HG03064 (cell line): ENCODE measurements around the gene MTHFD2L.
"Not testable (repeated sequence)": the region's sequence is repeated elsewhere in the genome, so short reads cannot be mapped to it uniquely, and the experiment has no call there.

Source experiments
- ATAC-seq: cut with Tn5 transposase; IDR thresholded peaks from one replicate; pipeline ENCODE4 v1.9.1; 2021; ENCODE audit warnings: low read depth; ENCODE audit not compliant: unreplicated experiment

The MTHFD2L gene

GRCh38 chr4:74328501-74328900, 170.6 kb downstream of the MTHFD2L start:
- ATAC-seq, result no peak

GRCh38 chr4:74329307-74329706, 171.4 kb downstream of the MTHFD2L start:
- no peak for ATAC-seq

DNA sequence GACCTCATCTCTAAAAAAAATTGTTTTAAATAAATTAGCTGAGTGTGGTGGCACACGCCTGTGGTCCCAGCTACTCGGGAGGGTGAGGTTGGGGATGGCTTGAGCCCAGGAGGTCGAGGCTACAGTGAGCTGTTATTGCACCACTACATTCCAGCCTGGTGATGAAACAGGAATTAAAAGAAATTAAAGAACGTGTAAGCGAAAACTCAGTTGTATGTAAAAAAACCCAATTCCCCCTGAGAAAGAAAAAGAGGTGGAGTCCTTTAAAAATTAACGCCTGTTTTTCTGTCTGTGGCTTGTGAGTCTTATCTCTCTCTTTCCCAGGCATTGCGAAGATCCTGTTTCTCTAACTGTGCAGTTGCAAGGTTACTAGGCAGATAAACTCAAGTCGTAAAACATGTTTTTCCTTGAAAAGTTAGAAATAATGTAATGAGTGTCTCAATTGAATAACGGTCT, 172.4 kb downstream of the MTHFD2L start:
- no peak for ATAC-seq

GRCh38 chr4:74331252-74331651, 173.3 kb downstream of the MTHFD2L start:
- ATAC-seq, result no peak

GRCh38 chr4:74331944-74332343, 174.0 kb downstream of the MTHFD2L start:
- ATAC-seq, result no peak

- no peak for ATAC-seq
Observed at GRCh38 chr4:74334636-74335035, 176.7 kb downstream of the MTHFD2L start.

GRCh38 chr4:74335341-74336021, 177.6 kb downstream of the MTHFD2L start:
- ATAC-seq, result peak; percentile 93

GRCh38 chr4:74338792-74339333, 180.9 kb downstream of the MTHFD2L start:
- ATAC-seq, result no peak

GRCh38 chr4:74339501-74339900, 181.6 kb downstream of the MTHFD2L start:
- no peak for ATAC-seq

GRCh38 chr4:74340421-74340820, 182.5 kb downstream of the MTHFD2L start:
- not testable (repeated sequence) for ATAC-seq

- no peak for ATAC-seq
Observed at GRCh38 chr4:74344031-74344430, 186.1 kb downstream of the MTHFD2L start.
